Measurements from ENCODE around the gene OLFM2.

OLFM2 gene

GRCh38 chr19:9943744-9944143 lies 7.4 kb upstream of the OLFM2 start:
- no peak overlapping the region for H3K4me3 ChIP-seq (replicated peaks; ENCODE audit: low read depth, low read length)
- TF ChIP-seq, protein P1, sequence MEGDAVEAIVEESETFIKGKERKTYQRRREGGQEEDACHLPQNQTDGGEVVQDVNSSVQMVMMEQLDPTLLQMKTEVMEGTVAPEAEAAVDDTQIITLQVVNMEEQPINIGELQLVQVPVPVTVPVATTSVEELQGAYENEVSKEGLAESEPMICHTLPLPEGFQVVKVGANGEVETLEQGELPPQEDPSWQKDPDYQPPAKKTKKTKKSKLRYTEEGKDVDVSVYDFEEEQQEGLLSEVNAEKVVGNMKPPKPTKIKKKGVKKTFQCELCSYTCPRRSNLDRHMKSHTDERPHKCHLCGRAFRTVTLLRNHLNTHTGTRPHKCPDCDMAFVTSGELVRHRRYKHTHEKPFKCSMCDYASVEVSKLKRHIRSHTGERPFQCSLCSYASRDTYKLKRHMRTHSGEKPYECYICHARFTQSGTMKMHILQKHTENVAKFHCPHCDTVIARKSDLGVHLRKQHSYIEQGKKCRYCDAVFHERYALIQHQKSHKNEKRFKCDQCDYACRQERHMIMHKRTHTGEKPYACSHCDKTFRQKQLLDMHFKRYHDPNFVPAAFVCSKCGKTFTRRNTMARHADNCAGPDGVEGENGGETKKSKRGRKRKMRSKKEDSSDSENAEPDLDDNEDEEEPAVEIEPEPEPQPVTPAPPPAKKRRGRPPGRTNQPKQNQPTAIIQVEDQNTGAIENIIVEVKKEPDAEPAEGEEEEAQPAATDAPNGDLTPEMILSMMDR (IDR thresholded peaks at IDR 0.05; ENCODE audit: low read length, missing control alignments), result no peak
- no peak for DNase-seq (ENCODE audit: low read depth)

DNA sequence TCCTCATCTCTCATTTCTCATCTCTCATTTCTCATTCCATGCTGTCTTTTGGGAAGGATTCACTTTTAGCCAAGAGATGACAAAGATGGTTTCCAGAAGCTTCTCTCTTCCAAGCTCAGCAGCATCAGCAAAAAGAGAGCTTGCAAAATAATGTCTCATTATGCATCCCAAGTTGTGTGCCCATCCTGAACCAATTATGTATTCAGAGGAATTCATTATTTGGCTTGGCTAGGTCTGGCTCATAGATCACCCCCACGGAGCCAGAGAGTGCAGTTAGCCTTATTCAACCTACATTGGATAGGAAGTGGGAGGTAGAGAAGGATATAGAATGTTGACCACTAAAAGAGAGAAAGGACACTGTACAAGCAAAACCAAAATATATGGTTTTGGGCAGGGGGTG lies 5.4 kb upstream of the OLFM2 start:
- no peak overlapping the region for H3K4me3 ChIP-seq (replicated peaks; ENCODE audit: low read depth, low read length)
- TF ChIP-seq, protein P1 (IDR thresholded peaks at IDR 0.05; ENCODE audit: low read length, missing control alignments), result no peak
- no peak for DNase-seq (ENCODE audit: low read depth)

DNA sequence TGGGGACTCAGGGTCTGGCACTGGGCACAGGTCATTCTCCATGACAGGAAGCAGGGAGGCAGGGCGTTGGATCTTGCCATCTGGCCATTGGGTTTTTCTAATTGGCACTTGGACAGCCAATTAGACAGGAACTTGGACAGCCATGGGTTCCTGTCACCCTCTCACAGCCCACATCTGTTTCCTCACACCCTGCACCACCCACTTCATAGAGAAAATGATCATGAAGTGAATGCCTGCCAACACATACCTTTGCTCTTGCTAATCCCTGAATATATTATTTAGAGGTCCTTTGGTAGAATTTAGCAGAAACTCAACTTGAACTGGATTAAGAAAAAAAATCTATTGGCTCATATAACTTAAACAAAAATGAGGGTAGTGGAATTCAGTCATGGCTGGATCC lies 4.9 kb upstream of the OLFM2 start:
- no peak for DNase-seq (ENCODE audit: low read depth)

GRCh38 chr19:9940778-9941177 lies 4.5 kb upstream of the OLFM2 start:
- H3K4me3 ChIP-seq (replicated peaks; ENCODE audit: low read depth, low read length), result no peak overlapping the region
- TF ChIP-seq, protein P1 (IDR thresholded peaks at IDR 0.05; ENCODE audit: low read length, missing control alignments), result no peak
- DNase-seq (ENCODE audit: low read depth), result no peak

More for the DNA sequence above, 4.9 kb upstream of the OLFM2 start:
- H3K4me3 ChIP-seq (replicated peaks; ENCODE audit: low read depth, low read length), result no peak overlapping the region
- TF ChIP-seq, protein P1 (IDR thresholded peaks at IDR 0.05; ENCODE audit: low read length, missing control alignments), result no peak

GRCh38 chr19:9939301-9939913 lies 3.1 kb upstream of the OLFM2 start:
- H3K4me3 ChIP-seq (replicated peaks; ENCODE audit: low read depth, low read length), result no peak overlapping the region
- DNase-seq (ENCODE audit: low read depth), result peak; percentile 64
- TF ChIP-seq, protein P1 (IDR thresholded peaks at IDR 0.05; ENCODE audit: low read length, missing control alignments), result no peak

DNA sequence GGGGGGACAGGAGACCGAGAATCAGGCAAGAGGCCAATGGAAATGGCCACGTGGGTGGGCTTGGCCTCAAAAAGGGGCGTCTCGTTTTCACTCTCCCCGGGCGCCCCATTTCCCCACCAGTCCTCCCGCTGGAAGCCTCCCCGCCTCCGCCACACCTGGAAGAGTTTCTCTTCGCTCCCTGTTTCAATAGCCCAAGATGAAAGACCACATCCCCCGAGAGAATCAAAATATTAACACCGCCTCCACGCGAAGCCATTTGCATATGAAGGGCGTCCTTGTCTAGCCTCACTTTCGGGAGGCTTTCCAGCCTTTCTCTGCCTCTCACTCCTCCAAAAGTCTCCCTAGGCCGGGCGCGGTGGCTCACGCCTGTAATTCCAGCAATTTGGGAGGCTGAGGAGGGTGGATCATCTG lies 691 bp upstream of the OLFM2 start:
- TF ChIP-seq, protein P1 (IDR thresholded peaks at IDR 0.05; ENCODE audit: low read length, missing control alignments), result no peak
- no peak overlapping the region for H3K4me3 ChIP-seq (replicated peaks; ENCODE audit: low read depth, low read length)
- DNase-seq (ENCODE audit: low read depth), result no peak

Measured in fibroblast of pulmonary artery (primary cell).